ENCODE data around the gene ZC3H4.

ZC3H4 gene

DNA sequence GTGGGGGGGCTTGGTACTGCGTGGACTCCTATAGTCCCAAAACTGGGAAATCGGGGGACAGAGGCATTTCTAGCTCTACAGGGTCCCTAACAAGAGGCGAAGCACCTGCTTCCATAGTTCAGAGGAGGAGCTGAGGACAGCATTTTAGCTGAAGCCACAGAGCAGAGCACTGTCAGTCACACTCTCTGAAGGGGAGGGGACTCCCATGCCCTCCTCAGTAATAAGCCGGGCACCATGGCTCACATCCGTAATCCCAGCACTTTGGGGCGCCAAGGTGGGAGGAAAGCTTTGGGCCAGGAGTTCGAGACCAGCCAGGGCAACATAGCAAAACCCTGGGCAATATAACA is 90.2 kb downstream of the ZC3H4 start:
- no peak overlapping the region for H3K4me3 ChIP-seq (ENCODE audit: low read depth, low read length)
- TF ChIP-seq, protein P1, sequence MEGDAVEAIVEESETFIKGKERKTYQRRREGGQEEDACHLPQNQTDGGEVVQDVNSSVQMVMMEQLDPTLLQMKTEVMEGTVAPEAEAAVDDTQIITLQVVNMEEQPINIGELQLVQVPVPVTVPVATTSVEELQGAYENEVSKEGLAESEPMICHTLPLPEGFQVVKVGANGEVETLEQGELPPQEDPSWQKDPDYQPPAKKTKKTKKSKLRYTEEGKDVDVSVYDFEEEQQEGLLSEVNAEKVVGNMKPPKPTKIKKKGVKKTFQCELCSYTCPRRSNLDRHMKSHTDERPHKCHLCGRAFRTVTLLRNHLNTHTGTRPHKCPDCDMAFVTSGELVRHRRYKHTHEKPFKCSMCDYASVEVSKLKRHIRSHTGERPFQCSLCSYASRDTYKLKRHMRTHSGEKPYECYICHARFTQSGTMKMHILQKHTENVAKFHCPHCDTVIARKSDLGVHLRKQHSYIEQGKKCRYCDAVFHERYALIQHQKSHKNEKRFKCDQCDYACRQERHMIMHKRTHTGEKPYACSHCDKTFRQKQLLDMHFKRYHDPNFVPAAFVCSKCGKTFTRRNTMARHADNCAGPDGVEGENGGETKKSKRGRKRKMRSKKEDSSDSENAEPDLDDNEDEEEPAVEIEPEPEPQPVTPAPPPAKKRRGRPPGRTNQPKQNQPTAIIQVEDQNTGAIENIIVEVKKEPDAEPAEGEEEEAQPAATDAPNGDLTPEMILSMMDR (IDR thresholded peaks at IDR 0.05; ENCODE audit: insufficient read depth, low read length, missing control alignments), result no peak
- ChIA-PET POLR2A (no interaction called here), CTCF (interaction anchor here (1.0 to 3.4 kb wide), 5 partner anchors 10 to 102 kb away, joined by 3 to 43 read pairs (median 7); no protein-coding TSS in a partner anchor)
- DNase-seq (ENCODE audit: low read depth, low spot score), result no peak

DNA sequence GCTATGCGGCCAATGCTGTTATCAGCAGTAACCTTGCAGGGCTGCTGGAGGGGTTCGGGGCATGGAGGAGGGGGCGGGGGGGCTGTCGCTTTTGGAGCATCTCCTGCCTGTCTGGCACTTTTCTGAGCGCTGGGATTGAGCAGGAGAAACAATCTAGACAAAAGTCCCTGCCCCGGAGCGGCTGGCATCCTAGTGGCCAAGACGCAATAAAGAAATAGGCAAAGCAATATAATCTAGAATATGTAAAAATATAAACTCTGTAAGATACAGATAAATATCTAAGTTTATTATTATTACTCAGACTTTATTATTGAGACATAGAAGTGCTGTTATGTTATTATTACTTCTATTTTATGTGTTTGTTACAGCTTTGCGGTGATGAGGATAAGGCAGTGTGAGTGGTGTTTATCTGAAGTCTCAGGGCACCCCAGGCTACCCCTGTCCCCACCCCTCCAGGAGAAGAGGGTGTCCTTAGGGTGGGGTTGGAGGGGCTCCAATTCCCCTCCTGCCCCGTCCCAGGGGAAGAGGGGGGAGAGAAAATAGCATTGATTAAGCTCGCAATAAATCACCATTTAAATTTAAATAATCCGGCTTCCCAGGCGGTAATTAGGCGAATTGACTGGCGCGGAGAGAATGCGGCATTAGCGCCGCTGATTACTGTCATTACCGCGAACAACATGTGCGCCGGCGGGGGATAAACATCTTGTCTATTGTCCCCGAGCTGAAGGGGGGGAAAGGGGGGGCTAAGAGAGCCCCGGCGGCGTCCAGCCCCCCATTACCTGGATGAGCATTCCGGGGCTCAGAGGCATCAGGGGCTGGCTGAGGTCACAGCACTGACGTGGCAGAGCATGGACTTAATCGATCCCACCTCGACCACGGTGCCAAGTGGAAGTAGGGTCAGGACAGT is 90.8 kb downstream of the ZC3H4 start:
- H3K4me3 ChIP-seq (ENCODE audit: low read depth, low read length), result no peak overlapping the region
- ChIA-PET POLR2A (no interaction called here), CTCF (interaction anchor here (0.8 to 3.4 kb wide), 13 partner anchors 8 to 166 kb away, joined by 3 to 43 read pairs (median 3); no protein-coding TSS in a partner anchor)
- no peak for DNase-seq (ENCODE audit: low read depth, low spot score)
- TF ChIP-seq, protein P1 (IDR thresholded peaks at IDR 0.05; ENCODE audit: insufficient read depth, low read length, missing control alignments), result no peak

DNA sequence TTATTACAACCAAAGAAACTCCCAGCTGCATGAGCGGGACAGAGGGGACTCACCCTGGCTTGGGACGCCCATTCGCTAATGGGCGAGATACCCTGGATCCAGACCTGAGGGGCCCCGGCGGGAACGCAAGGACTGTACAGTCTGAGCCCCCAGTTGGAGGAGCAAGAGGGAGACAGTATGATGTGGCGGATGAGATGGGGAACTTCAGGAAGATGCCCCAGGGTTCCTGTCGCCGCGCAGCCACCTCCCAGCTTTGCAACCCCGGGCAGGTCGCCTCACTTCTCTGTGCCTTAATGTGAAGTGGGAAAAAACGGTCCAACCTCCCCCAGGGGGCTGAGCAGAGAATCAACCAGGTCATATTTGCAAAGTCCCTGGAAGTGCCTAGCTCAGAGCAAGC is 91.4 kb downstream of the ZC3H4 start:
- ChIA-PET CTCF (interaction anchor here (0.8 to 3.4 kb wide), 12 partner anchors 9 to 166 kb away, joined by 3 to 43 read pairs (median 4); no protein-coding TSS in a partner anchor), POLR2A (no interaction called here)
- DNase-seq (ENCODE audit: low read depth, low spot score), result no peak
- TF ChIP-seq, protein P1 (IDR thresholded peaks at IDR 0.05; ENCODE audit: insufficient read depth, low read length, missing control alignments), result no peak
- no peak overlapping the region for H3K4me3 ChIP-seq (ENCODE audit: low read depth, low read length)

DNA sequence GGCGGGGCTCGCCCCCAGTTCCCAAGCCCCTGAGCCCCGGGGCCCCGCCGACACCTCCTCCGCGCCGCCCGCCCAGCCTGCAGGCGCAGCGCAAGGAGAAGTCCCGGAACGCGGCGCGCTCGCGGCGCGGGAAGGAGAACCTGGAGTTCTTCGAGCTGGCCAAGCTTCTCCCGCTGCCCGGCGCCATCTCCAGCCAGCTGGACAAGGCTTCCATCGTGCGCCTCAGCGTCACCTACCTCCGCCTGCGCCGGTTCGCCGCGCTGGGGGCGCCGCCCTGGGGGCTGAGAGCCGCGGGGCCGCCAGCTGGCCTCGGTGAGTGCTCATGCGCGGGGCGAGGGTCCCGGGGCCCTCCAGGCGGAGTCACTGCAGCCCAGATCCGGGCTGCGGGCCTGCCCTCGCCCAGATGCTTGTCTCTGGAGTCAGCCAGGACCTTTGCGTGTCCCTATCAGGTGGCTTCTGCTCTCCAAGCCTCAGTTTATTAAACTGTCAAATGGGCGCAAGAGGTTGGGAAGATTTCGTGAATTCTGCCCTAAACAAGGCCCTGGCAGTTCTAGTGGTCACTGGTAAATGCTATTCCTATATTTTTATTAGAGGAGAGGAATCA is 91.9 kb downstream of the ZC3H4 start:
- CTCF ChIA-PET, result interaction anchor here (0.8 to 3.4 kb wide), 11 partner anchors 9 to 165 kb away, joined by 3 to 43 read pairs (median 3); no protein-coding TSS in a partner anchor
- DNase-seq (ENCODE audit: low read depth, low spot score), result no peak
- POLR2A ChIA-PET, result no interaction called here
- peak overlapping the region; percentile 52 for H3K4me3 ChIP-seq (ENCODE audit: low read depth, low read length)
- TF ChIP-seq, protein P1 (IDR thresholded peaks at IDR 0.05; ENCODE audit: insufficient read depth, low read length, missing control alignments), result no peak

DNA sequence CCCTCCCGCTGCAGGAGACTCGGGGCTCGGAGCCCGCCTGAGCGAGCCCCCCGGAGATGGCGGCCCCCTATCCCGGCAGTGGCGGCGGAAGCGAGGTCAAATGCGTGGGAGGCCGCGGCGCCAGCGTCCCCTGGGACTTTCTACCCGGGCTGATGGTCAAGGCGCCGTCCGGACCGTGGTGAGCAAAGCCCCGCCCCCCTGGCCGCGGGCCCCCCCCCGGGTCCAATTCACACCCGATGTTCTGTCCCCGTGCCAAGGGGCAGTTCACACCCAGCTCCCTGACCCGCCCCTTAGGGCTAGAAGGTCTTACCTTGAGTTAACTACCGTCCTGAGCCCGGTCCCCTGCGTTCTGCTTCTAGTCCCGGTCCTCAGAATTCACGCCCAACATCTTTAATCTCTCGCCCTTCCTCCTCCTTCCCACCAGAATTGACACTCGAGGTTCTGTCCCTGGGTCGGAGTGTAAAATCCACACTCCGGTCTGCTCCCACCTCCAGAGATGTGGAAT is 92.5 kb downstream of the ZC3H4 start:
- CTCF ChIA-PET, result interaction anchor here (0.8 to 2.2 kb wide), 6 partner anchors 9 to 165 kb away, joined by 3 to 7 read pairs (median 4); no protein-coding TSS in a partner anchor
- H3K4me3 ChIP-seq (ENCODE audit: low read depth, low read length), result peak overlapping the region; percentile 52
- POLR2A ChIA-PET, result no interaction called here
- TF ChIP-seq, protein P1 (IDR thresholded peaks at IDR 0.05; ENCODE audit: insufficient read depth, low read length, missing control alignments), result no peak
- DNase-seq (ENCODE audit: low read depth, low spot score), result no peak

Measured in AG04449 (cell line).